ENCODE results near the gene VIPR1.

VIPR1 gene

GRCh38 chr3:42581400-42581708 lies 78.9 kb downstream of the VIPR1 start:
- DNase-seq, result no peak

GRCh38 chr3:42581709-42582473 lies 79.4 kb downstream of the VIPR1 start, which contains the start of gene SEC22C:
TSS of gene SEC22C (minus strand) at chr3:42581967. CDS start at chr3:42569046, 12,921 bp downstream.
- peak; percentile 94 to 95 for DNase-seq

- DNase-seq, result no peak
Measured at GRCh38 chr3:42582474-42583070, 80.1 kb downstream of the VIPR1 start.
